Right atrium auricular region (tissue), 2 donors: ENCODE measurements around the gene VKORC1. TPM values are rescaled to one million over a fixed set of nuclear protein-coding genes. Genes with fewer than 3 reads are reported as not detected.

Experiments
- DNase-seq: peaks from one replicate; pipeline ENCODE4 v3.0.0-alpha.2; 2019; ENCODE audit warnings: low spot score
- H3K27ac ChIP-seq, 2 donors: fragments of 200-600 bp; sonication (generic); 1 replicate in 1 of 2; 2 replicates in 1 of 2; pipeline ENCODE4 v1.5.1; 2016 to 2019
- H3K27me3 ChIP-seq, 2 donors: fragments of 200-600 bp; sonication (generic); one replicate each; pipeline versions ENCODE4 v1.5.1 to v1.6.0; 2017 to 2019
- H3K36me3 ChIP-seq: fragments of 200-600 bp; sonication (generic); one replicate; pipeline ENCODE4 v1.5.1; 2016
- H3K4me1 ChIP-seq, 2 donors: fragments of 200-600 bp; sonication (generic); one replicate each; pipeline versions ENCODE4 v1.5.1 to v1.6.0; 2017 to 2019
- H3K4me3 ChIP-seq, 2 donors: fragments of 200-600 bp; sonication (generic); 1 replicate in 1 of 2; 2 replicates in 1 of 2; pipeline ENCODE4 v1.5.1; 2017 to 2019; ENCODE audit warnings: mild to moderate bottlenecking in 1 of 2, moderate library complexity in 1 of 2
- H3K9me3 ChIP-seq, 2 donors: fragments of 200-600 bp; sonication (generic); one replicate each; pipeline ENCODE4 v1.5.1; 2019
- total RNA-seq, 2 donors: library from RNA; depleted of rRNA; stranded (reverse); fragments of >200 nt; gene quantifications; one replicate each; pipeline ENCODE4 v1.1.0, GENCODE V29; 2016
- TF ChIP-seq, protein P1 (sequence below), 2 donors: fragments of 200-600 bp; sonication (generic); IDR thresholded peaks; one replicate each; pipeline ENCODE4 v1.5.1; 2019; ENCODE audit warnings: antibody characterized with exemption in 2 of 2

The VKORC1 gene
- total RNA-seq, 2 donors from 2014 or later = 64.9 to 71.8 TPM

- peaks cover 38% of the 10 kb centered on the region for H3K36me3 ChIP-seq
- H3K4me1 ChIP-seq = peaks cover 0 to 7% of the 10 kb centered on the region in 2 donors
- no peak overlapping the region for H3K27ac ChIP-seq
- H3K4me3 ChIP-seq = no peak overlapping the region
- H3K27me3 ChIP-seq = no peaks in the 10 kb centered on the region
- DNase-seq = no peak
- no peaks in the 10 kb centered on the region for H3K9me3 ChIP-seq
- TF ChIP-seq, protein P1, sequence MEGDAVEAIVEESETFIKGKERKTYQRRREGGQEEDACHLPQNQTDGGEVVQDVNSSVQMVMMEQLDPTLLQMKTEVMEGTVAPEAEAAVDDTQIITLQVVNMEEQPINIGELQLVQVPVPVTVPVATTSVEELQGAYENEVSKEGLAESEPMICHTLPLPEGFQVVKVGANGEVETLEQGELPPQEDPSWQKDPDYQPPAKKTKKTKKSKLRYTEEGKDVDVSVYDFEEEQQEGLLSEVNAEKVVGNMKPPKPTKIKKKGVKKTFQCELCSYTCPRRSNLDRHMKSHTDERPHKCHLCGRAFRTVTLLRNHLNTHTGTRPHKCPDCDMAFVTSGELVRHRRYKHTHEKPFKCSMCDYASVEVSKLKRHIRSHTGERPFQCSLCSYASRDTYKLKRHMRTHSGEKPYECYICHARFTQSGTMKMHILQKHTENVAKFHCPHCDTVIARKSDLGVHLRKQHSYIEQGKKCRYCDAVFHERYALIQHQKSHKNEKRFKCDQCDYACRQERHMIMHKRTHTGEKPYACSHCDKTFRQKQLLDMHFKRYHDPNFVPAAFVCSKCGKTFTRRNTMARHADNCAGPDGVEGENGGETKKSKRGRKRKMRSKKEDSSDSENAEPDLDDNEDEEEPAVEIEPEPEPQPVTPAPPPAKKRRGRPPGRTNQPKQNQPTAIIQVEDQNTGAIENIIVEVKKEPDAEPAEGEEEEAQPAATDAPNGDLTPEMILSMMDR (IDR thresholded peaks at IDR 0.05) = no peak
Observed at GRCh38 chr16:31085873-31086628, 8.5 kb downstream of the VKORC1 start.

GRCh38 chr16:31085411-31085810 is 9.2 kb downstream of the VKORC1 start:
- Histone ChIP-seq H3K36me3 (peaks cover 38% of the 10 kb centered on the region), H3K27ac (no peak overlapping the region), H3K4me3 (no peak overlapping the region), H3K27me3 (no peaks in the 10 kb centered on the region), H3K4me1 (peaks cover 0 to 7% of the 10 kb centered on the region in 2 donors), H3K9me3 (no peaks in the 10 kb centered on the region)
- no peak for DNase-seq
- TF ChIP-seq, protein P1 (IDR thresholded peaks at IDR 0.05) = no peak

- no peak overlapping the region for H3K4me3 ChIP-seq
- no peaks in the 10 kb centered on the region for H3K27me3 ChIP-seq
- TF ChIP-seq, protein P1 (IDR thresholded peaks at IDR 0.05) = no peak
- no peak overlapping the region for H3K27ac ChIP-seq
- no peaks in the 10 kb centered on the region for H3K9me3 ChIP-seq
- H3K36me3 ChIP-seq = peaks cover 45% of the 10 kb centered on the region
- peaks cover 0 to 7% of the 10 kb centered on the region in 2 donors for H3K4me1 ChIP-seq
- no peak for DNase-seq
Observed at GRCh38 chr16:31084584-31085302, 9.9 kb downstream of the VKORC1 start.

DNA sequence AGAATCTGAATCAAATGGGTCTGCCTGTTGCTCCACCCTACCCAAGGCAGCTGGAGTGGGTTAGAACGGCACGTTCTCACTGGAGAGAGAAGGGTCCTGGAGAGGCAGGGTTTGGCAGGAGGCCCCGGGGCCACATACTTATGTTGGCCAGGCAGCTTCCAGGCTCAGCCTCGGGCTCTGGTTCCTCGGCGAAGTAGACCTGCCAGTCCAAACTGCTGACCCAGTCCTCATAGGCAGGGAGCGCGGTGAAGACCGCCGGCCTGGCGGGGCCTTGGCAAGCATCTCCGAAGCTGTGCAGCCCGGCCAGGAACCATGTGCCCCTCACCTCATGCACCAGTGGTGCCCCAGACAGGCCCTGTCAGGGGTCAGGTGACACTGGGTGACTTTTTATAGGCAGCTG is 10.6 kb downstream of the VKORC1 start:
- Histone ChIP-seq H3K27me3 (no peaks in the 10 kb centered on the region), H3K36me3 (peaks cover 48% of the 10 kb centered on the region), H3K9me3 (no peaks in the 10 kb centered on the region), H3K27ac (no peak overlapping the region), H3K4me3 (no peak overlapping the region), H3K4me1 (peaks cover 0 to 7% of the 10 kb centered on the region in 2 donors)
- no peak for DNase-seq
- TF ChIP-seq, protein P1 (IDR thresholded peaks at IDR 0.05) = no peak

DNA sequence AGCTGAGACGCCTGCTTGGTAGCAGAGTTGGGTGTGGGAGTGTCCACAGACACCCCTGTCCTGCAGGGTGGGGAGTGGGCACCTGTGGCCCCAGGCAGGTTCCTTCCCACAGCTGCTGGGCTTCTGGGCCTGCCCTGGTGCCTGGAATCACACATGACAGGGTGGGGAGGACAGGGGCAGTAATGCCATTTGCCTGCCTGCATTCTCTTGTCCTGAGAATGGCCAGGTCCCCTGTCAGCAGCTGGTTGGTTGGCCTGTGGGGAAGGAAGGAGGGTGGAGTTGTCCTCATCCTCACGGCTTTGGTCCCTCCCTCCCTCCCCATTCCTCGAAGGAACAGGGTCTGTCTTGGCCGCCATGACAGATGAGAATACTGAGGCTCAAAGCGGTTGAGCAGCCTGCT is 11.0 kb downstream of the VKORC1 start:
- Histone ChIP-seq H3K9me3 (no peaks in the 10 kb centered on the region), H3K27ac (no peak overlapping the region), H3K4me1 (peaks cover 0 to 7% of the 10 kb centered on the region in 2 donors), H3K27me3 (no peaks in the 10 kb centered on the region), H3K36me3 (peaks cover 52% of the 10 kb centered on the region), H3K4me3 (no peak overlapping the region)
- DNase-seq = no peak
- TF ChIP-seq, protein P1 (IDR thresholded peaks at IDR 0.05) = no peak
